Embryonic facial prominence (tissue), 1 donor: Measurements from ENCODE around the gene PEX3.
"Not testable (repeated sequence)": the region's sequence is repeated elsewhere in the genome, so short reads cannot be mapped to it uniquely, and the experiment has no call there.

Experiments
- DNase-seq: peaks from one replicate; pipeline ENCODE4 v3.0.0-alpha.2; 2016; ENCODE audit errors: extremely low spot score

The PEX3 gene

GRCh38 chr6:143447865-143448264, 2.7 kb upstream of the PEX3 start:
- not testable (repeated sequence) for DNase-seq

GRCh38 chr6:143449082-143449713, 1.4 kb upstream of the PEX3 start:
- no peak for DNase-seq

GRCh38 chr6:143449714-143450452, 722 bp upstream of the PEX3 start:
- no peak for DNase-seq

GRCh38 chr6:143451531-143451930, 926 bp downstream of the PEX3 start:
- DNase-seq: no peak

GRCh38 chr6:143457563-143458359, 7.2 kb downstream of the PEX3 start:
- DNase-seq: no peak

GRCh38 chr6:143465546-143465945, 14.9 kb downstream of the PEX3 start:
- DNase-seq: no peak

GRCh38 chr6:143468026-143468425, 17.4 kb downstream of the PEX3 start:
- DNase-seq: no peak

GRCh38 chr6:143468823-143469222, 18.2 kb downstream of the PEX3 start:
- not testable (repeated sequence) for DNase-seq

GRCh38 chr6:143471822-143472221, 21.2 kb downstream of the PEX3 start:
- no peak for DNase-seq

GRCh38 chr6:143476545-143476944, 25.9 kb downstream of the PEX3 start:
- no peak for DNase-seq

GRCh38 chr6:143478479-143479062, 28.0 kb downstream of the PEX3 start:
- DNase-seq: no peak

- DNase-seq: no peak
These were observed 32.0 kb downstream of the PEX3 start for GRCh38 chr6:143482593-143482992.

- DNase-seq: no peak
These were observed 35.4 kb downstream of the PEX3 start for GRCh38 chr6:143485967-143486366.

GRCh38 chr6:143486752-143487151, 36.1 kb downstream of the PEX3 start:
- DNase-seq: no peak

- no peak for DNase-seq
These were observed 39.6 kb downstream of the PEX3 start for GRCh38 chr6:143490244-143490643.

- DNase-seq: no peak
These were observed 40.2 kb downstream of the PEX3 start for GRCh38 chr6:143490775-143491174.

- DNase-seq: no peak
These were observed 46.4 kb downstream of the PEX3 start for GRCh38 chr6:143496974-143497373.

GRCh38 chr6:143498428-143498827, 47.8 kb downstream of the PEX3 start:
- no peak for DNase-seq

GRCh38 chr6:143501851-143502250, 51.2 kb downstream of the PEX3 start:
- DNase-seq: no peak

GRCh38 chr6:143504369-143504768, 53.8 kb downstream of the PEX3 start:
- no peak for DNase-seq

GRCh38 chr6:143505111-143505510, 54.5 kb downstream of the PEX3 start:
- DNase-seq: no peak

GRCh38 chr6:143505537-143505936, 54.9 kb downstream of the PEX3 start:
- DNase-seq: no peak
